ENCODE results near the gene MORN1. TPM values are rescaled to one million over a fixed set of nuclear protein-coding genes. Genes with fewer than 3 reads are reported as not detected.

Gene MORN1
- total RNA-seq, 1 donor: 13.4 TPM

DNA sequence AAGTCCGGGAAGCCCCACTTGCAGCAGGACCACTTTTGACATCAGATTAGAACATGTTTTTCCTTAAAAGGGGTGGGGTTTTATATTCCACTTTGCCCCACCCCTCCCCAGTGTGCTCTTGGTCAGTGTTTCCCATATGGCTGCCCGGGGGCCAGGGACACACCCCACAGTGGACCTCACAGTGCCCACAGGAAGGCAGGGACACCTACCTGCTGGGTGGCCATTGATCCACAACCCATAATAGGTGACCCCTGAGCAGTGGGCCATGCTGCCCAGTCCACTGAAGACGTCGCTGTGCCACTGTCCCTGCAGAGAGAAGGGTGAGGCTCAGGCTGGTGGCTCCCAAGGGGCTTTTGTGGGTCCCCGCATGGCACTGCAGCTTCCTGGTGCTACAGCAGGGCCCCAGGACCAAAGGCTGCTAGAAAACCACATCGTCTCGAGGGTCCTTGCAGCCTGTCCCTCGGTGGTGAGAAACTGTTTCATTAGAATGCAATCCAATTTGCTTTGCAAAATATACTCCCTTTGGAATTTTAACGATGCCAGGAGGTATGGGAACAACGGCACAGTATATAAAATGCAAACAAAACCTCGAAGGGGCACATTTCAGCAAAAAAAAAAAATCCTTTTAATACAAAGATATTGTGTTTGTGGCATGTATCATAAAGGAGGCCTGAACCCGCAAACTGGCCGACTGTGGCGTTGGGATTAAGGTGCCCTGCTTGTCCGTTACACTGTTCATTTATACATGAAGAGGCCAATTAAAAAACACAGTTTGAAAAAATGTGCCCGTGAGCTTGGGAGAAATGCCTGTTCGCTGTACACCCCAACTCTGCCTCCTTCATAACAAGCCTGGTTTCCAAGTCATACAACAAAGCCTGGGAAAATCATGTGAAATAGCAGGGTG is 16.9 kb downstream of the MORN1 start:
- Histone ChIP-seq H3K79me2 (ENCODE audit: insufficient read depth, low read length) (no peaks in the 10 kb centered on the region), H4K20me1 (ENCODE audit: insufficient read depth, low read length) (no peaks in the 10 kb centered on the region), H3K4me1 (ENCODE audit: insufficient read depth, low read length) (no peaks in the 10 kb centered on the region), H3K27ac (ENCODE audit: low read depth, low read length) (no peak overlapping the region), H2AFZ (ENCODE audit: low read length) (no peak overlapping the region), H3K4me2 (ENCODE audit: insufficient read depth, low read length) (no peak overlapping the region), H3K4me3 (ENCODE audit: insufficient read depth, low read length) (no peak overlapping the region), H3K9me3 (ENCODE audit: low read depth, low read length) (no peaks in the 10 kb centered on the region), H3K27me3 (ENCODE audit: insufficient read depth, low read length) (no peaks in the 10 kb centered on the region), H3K36me3 (ENCODE audit: insufficient read depth, low read length) (no peaks in the 10 kb centered on the region)
- peak; percentile 51 for DNase-seq (ENCODE audit: insufficient read length, low spot score, missing footprints)
- TF ChIP-seq CTCF (IDR thresholded peaks at IDR 0.05; ENCODE audit: extremely low read depth, low read depth, low read length): no peak

GRCh38 chr1:2373551-2374251 is 17.7 kb downstream of the MORN1 start:
- H3K4me3 ChIP-seq (ENCODE audit: insufficient read depth, low read length): no peak overlapping the region
- no peaks in the 10 kb centered on the region for H3K9me3 ChIP-seq (ENCODE audit: low read depth, low read length)
- no peak for TF ChIP-seq CTCF (IDR thresholded peaks at IDR 0.05; ENCODE audit: extremely low read depth, low read depth, low read length)
- no peak overlapping the region for H2AFZ ChIP-seq (ENCODE audit: low read length)
- H3K79me2 ChIP-seq (ENCODE audit: insufficient read depth, low read length): no peaks in the 10 kb centered on the region
- no peak overlapping the region for H3K4me2 ChIP-seq (ENCODE audit: insufficient read depth, low read length)
- H4K20me1 ChIP-seq (ENCODE audit: insufficient read depth, low read length): no peaks in the 10 kb centered on the region
- H3K27me3 ChIP-seq (ENCODE audit: insufficient read depth, low read length): no peaks in the 10 kb centered on the region
- DNase-seq (ENCODE audit: insufficient read length, low spot score, missing footprints): peak; percentile 63
- no peak overlapping the region for H3K27ac ChIP-seq (ENCODE audit: low read depth, low read length)
- no peaks in the 10 kb centered on the region for H3K36me3 ChIP-seq (ENCODE audit: insufficient read depth, low read length)
- no peaks in the 10 kb centered on the region for H3K4me1 ChIP-seq (ENCODE audit: insufficient read depth, low read length)

- Histone ChIP-seq H4K20me1 (ENCODE audit: insufficient read depth, low read length) (no peaks in the 10 kb centered on the region), H3K9me3 (ENCODE audit: low read depth, low read length) (no peaks in the 10 kb centered on the region), H3K79me2 (ENCODE audit: insufficient read depth, low read length) (no peaks in the 10 kb centered on the region), H3K4me3 (ENCODE audit: insufficient read depth, low read length) (no peak overlapping the region), H3K36me3 (ENCODE audit: insufficient read depth, low read length) (no peaks in the 10 kb centered on the region), H3K27ac (ENCODE audit: low read depth, low read length) (no peak overlapping the region), H3K27me3 (ENCODE audit: insufficient read depth, low read length) (no peaks in the 10 kb centered on the region), H2AFZ (ENCODE audit: low read length) (no peak overlapping the region), H3K4me1 (ENCODE audit: insufficient read depth, low read length) (no peaks in the 10 kb centered on the region), H3K4me2 (ENCODE audit: insufficient read depth, low read length) (no peak overlapping the region)
- DNase-seq (ENCODE audit: insufficient read length, low spot score, missing footprints): peak; percentile 75
- TF ChIP-seq CTCF (IDR thresholded peaks at IDR 0.05; ENCODE audit: extremely low read depth, low read depth, low read length): no peak
These were observed 18.5 kb downstream of the MORN1 start for GRCh38 chr1:2372551-2373490.
